SKM-1 treated with dmso at 0.1 percent for 144 hours (cell line): ENCODE data around the gene RSPH10B.
"Not testable (repeated sequence)": the region's sequence is repeated elsewhere in the genome, so short reads cannot be mapped to it uniquely, and the experiment has no call there.

Experiments
- DNase-seq: peaks from one replicate; lab custom pipeline; 2025; ENCODE audit not compliant: unreplicated experiment; lab: John Stamatoyannopoulos, UW

Gene RSPH10B

DNA sequence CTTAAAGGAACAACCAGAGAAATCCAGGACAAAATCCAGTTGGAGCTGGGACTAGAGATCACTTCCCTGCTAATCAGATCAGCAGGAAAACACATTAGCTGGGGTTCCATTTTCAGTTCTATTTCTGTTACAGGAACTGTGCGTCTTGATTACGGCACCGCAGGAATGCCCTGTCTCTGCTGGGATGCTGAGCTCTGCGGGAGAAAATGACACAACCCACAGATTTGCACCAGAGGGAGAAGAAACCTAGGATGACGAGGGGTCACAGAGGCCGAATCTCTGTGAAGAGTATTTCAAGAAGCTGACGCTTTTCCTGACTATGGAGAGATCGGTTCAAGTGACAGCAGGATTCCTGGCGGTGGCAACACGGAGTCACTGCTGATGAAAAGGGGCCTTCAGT lies 40.2 kb downstream of the RSPH10B start:
- not testable (repeated sequence) for DNase-seq

GRCh38 chr7:5926263-5926870 lies 44.1 kb downstream of the RSPH10B start:
- not testable (repeated sequence) for DNase-seq

DNA sequence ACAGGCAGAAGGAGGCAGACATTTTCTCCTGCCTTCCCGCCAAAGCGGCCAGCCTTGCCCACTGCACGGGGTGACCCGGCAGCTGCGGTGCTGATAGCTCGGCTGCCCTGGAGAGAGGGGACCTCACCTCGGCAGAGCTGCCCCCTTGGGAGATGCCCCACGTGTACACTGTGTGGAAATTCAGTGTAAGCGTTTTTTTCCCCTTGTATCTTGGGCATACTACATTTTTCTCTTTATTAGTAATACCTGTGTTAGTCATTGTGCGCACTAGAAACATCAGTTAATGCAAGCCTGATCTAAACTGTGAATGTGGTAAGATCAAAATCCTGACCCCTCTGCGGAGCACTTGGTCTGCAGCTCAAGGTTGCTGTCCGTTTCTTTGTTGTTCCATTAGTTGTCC lies 45.9 kb downstream of the RSPH10B start:
- DNase-seq, result not testable (repeated sequence)

GRCh38 chr7:5924180-5924579 lies 46.3 kb downstream of the RSPH10B start:
- not testable (repeated sequence) for DNase-seq

GRCh38 chr7:5916529-5916928 lies 54.0 kb downstream of the RSPH10B start:
- DNase-seq, result not testable (repeated sequence)

DNA sequence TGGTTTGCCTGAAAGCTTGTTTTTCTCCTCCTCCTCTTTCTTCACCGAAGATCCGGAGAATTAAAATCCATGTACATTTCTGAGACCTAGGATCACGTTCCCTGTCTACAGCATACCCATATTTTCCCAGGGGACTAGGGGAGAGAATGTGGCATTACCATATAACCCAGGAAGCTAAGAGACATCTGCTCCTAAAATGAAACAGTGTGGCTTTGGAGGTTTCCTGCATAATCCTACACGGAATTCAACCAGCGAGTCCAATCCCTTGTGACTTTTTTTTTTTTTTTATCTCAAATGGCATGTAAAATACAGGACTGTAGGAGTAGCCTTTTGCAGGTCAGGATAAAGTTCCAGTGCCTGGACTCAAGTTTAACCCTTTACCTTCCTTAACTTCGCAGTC lies 61.7 kb downstream of the RSPH10B start:
- DNase-seq, result not testable (repeated sequence)

- not testable (repeated sequence) for DNase-seq
These were observed 65.8 kb downstream of the RSPH10B start for GRCh38 chr7:5904726-5905125.

DNA sequence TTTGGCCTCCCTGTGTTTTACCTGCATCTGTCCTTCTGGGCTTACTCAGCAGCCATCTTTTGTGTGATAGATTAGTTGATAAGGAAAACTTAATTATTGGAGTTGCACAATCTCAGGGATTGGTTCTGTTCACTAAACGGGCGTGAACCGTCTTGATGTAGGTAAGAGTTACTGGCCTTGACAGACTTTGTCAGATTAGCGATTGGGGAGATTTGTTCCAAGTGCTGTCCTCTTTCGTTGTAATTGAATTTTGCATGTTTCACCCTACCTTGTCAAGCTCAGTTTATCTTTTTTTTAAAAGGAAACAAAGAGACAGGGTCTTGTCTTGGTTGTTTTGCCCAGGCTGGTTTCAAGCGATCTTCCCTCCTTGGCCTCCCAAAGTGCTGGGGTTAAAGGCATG lies 67.5 kb downstream of the RSPH10B start:
- DNase-seq, result not testable (repeated sequence)

DNA sequence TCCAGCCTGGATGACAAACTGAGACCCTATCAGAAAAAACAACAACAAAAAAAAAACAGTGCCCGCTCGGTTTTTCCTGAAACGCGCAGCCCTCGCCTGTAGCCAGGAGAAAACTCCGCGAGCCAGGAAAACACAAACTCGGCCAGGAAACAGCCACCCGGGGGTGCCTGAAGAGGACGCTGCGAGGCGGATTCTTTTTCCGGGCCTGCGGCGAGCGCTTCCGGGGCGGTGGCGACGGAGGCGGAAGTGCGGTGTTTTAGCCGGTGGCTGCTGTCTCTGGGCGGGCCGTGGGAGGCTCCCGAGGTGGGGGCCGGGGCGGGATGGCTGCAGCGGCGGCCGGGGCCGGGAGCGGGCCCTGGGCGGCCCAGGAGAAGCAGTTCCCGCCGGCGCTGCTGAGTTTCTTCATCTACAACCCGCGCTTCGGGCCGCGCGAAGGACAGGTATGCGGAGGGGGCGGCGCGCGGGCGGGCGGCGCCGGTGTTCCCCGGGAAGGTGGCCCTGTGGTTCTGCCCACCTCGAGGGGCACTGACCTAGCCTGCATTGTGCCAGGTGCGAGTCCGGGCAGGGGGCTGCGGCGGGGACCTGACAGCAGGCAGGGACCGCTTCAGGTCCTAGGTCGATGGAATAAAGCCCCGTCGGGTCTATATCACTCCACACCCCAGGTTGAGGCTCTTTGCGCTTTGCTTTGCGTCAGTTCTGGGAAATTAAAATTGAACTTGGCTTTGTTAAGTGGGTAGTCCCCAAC lies 71.8 kb downstream of the RSPH10B start, which contains the start of gene CCZ1:
CCZ1 (plus strand) TSS at position 254 of the 745 bp plus-strand sequence; CDS start at position 321, 67 bp downstream.
- peak; percentile 24 for DNase-seq

DNA sequence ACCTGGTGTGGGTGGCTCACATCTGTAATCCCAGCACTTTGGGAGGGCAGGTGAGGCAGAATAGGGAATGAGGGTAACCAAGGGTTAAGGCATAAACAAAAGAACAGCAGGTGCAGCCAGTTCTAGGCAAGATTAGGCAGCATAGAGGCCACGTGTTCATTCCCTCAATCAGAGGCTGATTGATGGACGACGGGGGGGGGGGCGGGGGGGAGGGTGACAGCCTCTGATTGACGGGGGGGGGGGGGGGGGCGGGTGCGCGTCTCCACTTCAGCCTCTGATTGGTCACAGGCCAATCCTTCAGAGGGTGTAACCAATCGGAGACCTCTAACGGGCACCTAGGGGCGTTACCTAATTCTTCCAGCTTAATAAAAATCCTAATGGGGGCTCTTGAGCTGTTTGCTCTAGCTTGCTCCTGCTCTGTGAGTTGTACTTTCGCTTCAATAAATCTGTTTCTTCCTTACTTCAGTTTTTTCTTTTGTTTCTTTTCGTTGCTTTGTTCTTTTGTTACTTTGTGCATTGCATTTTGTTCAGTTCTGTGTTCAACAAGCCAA lies 73.0 kb downstream of the RSPH10B start:
- DNase-seq, result not testable (repeated sequence)

- no peak for DNase-seq
These were observed 78.0 kb downstream of the RSPH10B start for GRCh38 chr7:5892498-5892897.

DNA sequence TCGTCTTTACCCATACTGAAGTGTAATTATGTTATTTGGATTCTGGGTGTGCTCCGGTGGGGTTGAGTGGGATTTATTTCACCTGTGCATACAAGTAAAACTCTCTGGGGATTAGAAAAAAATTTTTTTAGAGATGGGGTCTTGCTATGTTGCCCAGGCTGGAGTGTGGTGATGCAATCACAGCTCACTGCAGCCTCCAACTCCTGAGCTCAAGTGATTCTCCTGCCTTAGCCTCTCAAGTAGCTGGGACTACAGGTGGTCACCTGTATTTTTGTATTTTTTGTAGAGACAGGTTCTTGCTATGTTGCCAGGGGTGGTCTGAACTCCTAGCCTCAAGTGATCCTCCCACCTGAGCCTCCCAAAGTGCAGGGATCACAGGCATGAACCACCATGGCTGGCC lies 80.2 kb downstream of the RSPH10B start:
- DNase-seq, result not testable (repeated sequence)

- not testable (repeated sequence) for DNase-seq
These were observed 82.5 kb downstream of the RSPH10B start for GRCh38 chr7:5888021-5888420.

DNA sequence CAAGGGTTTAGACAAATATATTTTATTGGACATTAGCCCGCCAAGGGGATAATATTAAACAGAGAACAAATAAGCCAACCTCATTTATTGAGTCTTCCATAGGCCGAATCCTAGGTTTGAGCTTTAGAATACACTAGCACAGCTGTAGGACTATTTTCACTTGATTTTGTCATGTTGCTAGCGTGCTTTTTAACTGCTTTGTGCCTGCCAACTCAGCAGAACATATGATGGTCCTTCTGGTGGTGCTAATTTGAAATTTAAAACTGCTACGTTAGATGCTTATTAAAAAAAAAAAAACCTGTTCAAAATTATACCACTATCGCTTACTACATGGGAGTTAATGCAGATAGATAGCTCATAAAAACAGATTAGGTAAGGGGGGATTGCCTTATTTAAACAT lies 86.1 kb downstream of the RSPH10B start:
- not testable (repeated sequence) for DNase-seq

DNA sequence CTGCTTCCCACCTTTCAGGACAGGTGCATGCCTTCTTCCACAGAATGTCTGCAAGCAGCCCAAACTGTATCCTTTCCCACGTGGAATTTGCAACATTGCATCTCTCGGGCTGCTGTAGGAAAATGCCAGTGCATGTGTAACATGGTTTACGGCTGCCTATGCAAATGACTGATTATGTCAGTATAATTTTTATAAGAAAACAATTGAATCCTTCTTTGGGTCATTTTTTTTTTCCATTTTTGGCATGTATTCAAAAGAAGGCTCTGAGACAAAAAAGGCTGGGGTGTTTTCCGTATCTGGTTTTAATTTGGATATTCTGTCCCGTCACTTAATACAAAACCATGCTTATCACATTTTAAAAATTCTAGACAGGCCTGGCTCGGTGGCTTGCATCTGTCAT lies 90.4 kb downstream of the RSPH10B start:
- DNase-seq, result not testable (repeated sequence)

- not testable (repeated sequence) for DNase-seq
These were observed 90.9 kb downstream of the RSPH10B start for GRCh38 chr7:5879591-5879990.
